C4-2B (cell line): ENCODE measurements around the gene CXCL9.
"Not testable (repeated sequence)": the region's sequence is repeated elsewhere in the genome, so short reads cannot be mapped to it uniquely, and the experiment has no call there.

Experiments used
- H3K27ac ChIP-seq: fragments of 450-650 bp; 2 replicates; pipeline ENCODE4 v1.5.1; 2017
- CTCF ChIP-seq: fragments of 450-650 bp; conservative IDR thresholded peaks from 2 replicates; pipeline ENCODE4 v1.5.1; 2017; ENCODE audit warnings: mild to moderate bottlenecking
- ZFX ChIP-seq: fragments of 450-650 bp; IDR thresholded peaks from 2 replicates; pipeline ENCODE4 v1.6.1; 2017

CXCL9 gene

GRCh38 chr4:76007089-76007862 is at the start of gene CXCL9:
TSS of gene CXCL9 (minus strand) at chr4:76007509. CDS start at chr4:76007449, 60 bp downstream.
- no peak within 1 kb of the TSS for H3K27ac ChIP-seq
- TF ChIP-seq CTCF, result no peak
- no peak for TF ChIP-seq ZFX

- H3K27ac ChIP-seq, result no peak overlapping the region
These were observed 48.1 kb upstream of the CXCL9 start for GRCh38 chr4:76055421-76055820.

GRCh38 chr4:76055016-76055415 is 47.7 kb upstream of the CXCL9 start:
- TF ChIP-seq ZFX, result no peak
- TF ChIP-seq CTCF, result no peak
- no peak overlapping the region for H3K27ac ChIP-seq

More at GRCh38 chr4:76055421-76055820, 48.1 kb upstream of the CXCL9 start:
- TF ChIP-seq ZFX (no peak), CTCF (no peak)

GRCh38 chr4:76053730-76054129 is 46.4 kb upstream of the CXCL9 start:
- TF ChIP-seq CTCF (no peak), ZFX (no peak)
- H3K27ac ChIP-seq, result no peak overlapping the region

GRCh38 chr4:76050560-76051050 is 43.3 kb upstream of the CXCL9 start:
- H3K27ac ChIP-seq, result not testable (repeated sequence)

- H3K27ac ChIP-seq, result not testable (repeated sequence)
These were observed 42.6 kb upstream of the CXCL9 start for GRCh38 chr4:76049860-76050416.

- H3K27ac ChIP-seq, result not testable (repeated sequence)
These were observed 37.4 kb upstream of the CXCL9 start for GRCh38 chr4:76044686-76045085.

GRCh38 chr4:76043306-76043705 is 36.0 kb upstream of the CXCL9 start:
- not testable (repeated sequence) for H3K27ac ChIP-seq

GRCh38 chr4:76042241-76042998 is 35.1 kb upstream of the CXCL9 start:
- H3K27ac ChIP-seq, result not testable (repeated sequence)

- H3K27ac ChIP-seq, result no peak overlapping the region
- no peak for TF ChIP-seq ZFX
- TF ChIP-seq CTCF, result no peak
These were observed 29.5 kb upstream of the CXCL9 start for GRCh38 chr4:76036855-76037254.
